Thyroid gland (tissue), 4 donors: Measurements from ENCODE around the gene SEMA5B. TPM values are rescaled to one million over a fixed set of nuclear protein-coding genes. Genes with fewer than 3 reads are reported as not detected.

Experiments
- DNase-seq, 2 donors: peaks; one replicate each; pipeline ENCODE4 v3.0.0-alpha.2; 2019
- H3K27ac ChIP-seq, 3 donors: fragments of 200-600 bp; sonication (generic); 1 replicate in 2 of 3; 2 replicates in 1 of 3; pipeline ENCODE4 v1.5.1; 2016 to 2019; ENCODE audit warnings: mild to moderate bottlenecking in 1 of 3, moderate library complexity in 1 of 3
- H3K27me3 ChIP-seq: fragments of 200-600 bp; sonication (generic); one replicate; pipeline ENCODE4 v1.5.1; 2019
- H3K36me3 ChIP-seq, 2 donors: fragments of 200-600 bp; sonication (generic); one replicate each; pipeline ENCODE4 v1.5.1; 2016 to 2019
- H3K4me1 ChIP-seq, 2 donors: fragments of 200-600 bp; sonication (generic); one replicate each; pipeline ENCODE4 v1.5.1; 2017 to 2019
- H3K4me3 ChIP-seq, 3 donors: fragments of 200-600 bp; sonication (generic); replicated peaks in 1 of 3; 1 replicate in 2 of 3; 2 replicates in 1 of 3; pipeline ENCODE4 v1.5.1; 2016; ENCODE audit warnings: mild to moderate bottlenecking in 1 of 3
- H3K9me3 ChIP-seq: fragments of 200-600 bp; sonication (generic); one replicate; pipeline ENCODE4 v1.5.1; 2017
- POLR2A ChIP-seq, 2 donors: fragments of 450-650 bp; IDR thresholded peaks; one replicate each; pipeline ENCODE4 v1.6.1; 2017; ENCODE audit warnings: antibody characterized with exemption in 2 of 2, mild to moderate bottlenecking in 2 of 2, moderate library complexity in 1 of 2
- WGBS, 2 donors: methylation state at CpG; one replicate each; pipeline ENCODE4 v1.1.5; 2017; 5-methylcytosine and 5-hydroxymethylcytosine counted together
- intact Hi-C: fragments of 100-400 bp; cut with DNase I; formaldehyde crosslinking; loops from one replicate; pipeline ENCODE4 v1.15.1; 2023
- total RNA-seq, 4 donors: library from RNA; depleted of rRNA; stranded (reverse); fragments of >200 nt; gene quantifications; one replicate each; pipeline ENCODE4 v1.2.3, GENCODE V29; 2016
- TF ChIP-seq, protein P1 (sequence below), 6 experiments: fragments of 200-600 bp in 3 of 6; fragments of 450-650 bp in 3 of 6; sonication (generic) in 3 of 6; IDR thresholded peaks; one replicate each; pipeline ENCODE4 v1.5.1; 2016 to 2019; ENCODE audit warnings: antibody characterized with exemption in 6 of 6, mild to moderate bottlenecking in 2 of 6, inconsistent platforms in 1 of 6, moderate library complexity in 1 of 6

Gene SEMA5B
- total RNA-seq, 4 donors from 2014 or later = 0.56 to 5.3 (median 0.63) TPM

DNA sequence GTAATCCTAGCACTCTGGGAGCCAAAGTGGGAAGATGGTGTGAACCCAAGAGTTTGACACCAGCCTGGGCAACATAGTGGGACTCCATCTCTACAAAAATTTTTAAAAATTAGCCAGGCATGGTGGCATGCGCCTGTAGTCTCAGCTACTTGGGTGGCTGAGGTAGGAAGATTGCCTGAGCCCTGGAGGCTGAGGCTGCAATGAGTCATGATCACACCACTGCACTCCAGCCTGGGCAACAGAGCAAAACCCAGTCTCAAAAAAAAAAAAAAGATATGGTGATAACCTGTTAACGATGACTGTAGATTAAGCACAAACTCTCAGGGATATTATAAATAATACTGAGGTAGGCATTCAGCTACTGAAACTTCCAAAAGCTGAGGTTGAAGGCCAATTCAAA is 125.2 kb downstream of the SEMA5B start:
- no peaks in the 10 kb centered on the region for H3K27me3 ChIP-seq
- no peaks in the 10 kb centered on the region for H3K9me3 ChIP-seq
- WGBS, 2 donors = 91 to 93% methylated on average over 2 of the region's 2 CpGs
- no peak for TF ChIP-seq POLR2A (IDR thresholded peaks at IDR 0.05)
- TF ChIP-seq, protein P1, sequence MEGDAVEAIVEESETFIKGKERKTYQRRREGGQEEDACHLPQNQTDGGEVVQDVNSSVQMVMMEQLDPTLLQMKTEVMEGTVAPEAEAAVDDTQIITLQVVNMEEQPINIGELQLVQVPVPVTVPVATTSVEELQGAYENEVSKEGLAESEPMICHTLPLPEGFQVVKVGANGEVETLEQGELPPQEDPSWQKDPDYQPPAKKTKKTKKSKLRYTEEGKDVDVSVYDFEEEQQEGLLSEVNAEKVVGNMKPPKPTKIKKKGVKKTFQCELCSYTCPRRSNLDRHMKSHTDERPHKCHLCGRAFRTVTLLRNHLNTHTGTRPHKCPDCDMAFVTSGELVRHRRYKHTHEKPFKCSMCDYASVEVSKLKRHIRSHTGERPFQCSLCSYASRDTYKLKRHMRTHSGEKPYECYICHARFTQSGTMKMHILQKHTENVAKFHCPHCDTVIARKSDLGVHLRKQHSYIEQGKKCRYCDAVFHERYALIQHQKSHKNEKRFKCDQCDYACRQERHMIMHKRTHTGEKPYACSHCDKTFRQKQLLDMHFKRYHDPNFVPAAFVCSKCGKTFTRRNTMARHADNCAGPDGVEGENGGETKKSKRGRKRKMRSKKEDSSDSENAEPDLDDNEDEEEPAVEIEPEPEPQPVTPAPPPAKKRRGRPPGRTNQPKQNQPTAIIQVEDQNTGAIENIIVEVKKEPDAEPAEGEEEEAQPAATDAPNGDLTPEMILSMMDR (IDR thresholded peaks at IDR 0.05) = no peak
- intact Hi-C loops = no loop called here
- no peak for DNase-seq
- H3K27ac ChIP-seq = no peak overlapping the region
- H3K36me3 ChIP-seq = no peaks in the 10 kb centered on the region
- no peaks in the 10 kb centered on the region for H3K4me1 ChIP-seq
- H3K4me3 ChIP-seq = no peak overlapping the region

DNA sequence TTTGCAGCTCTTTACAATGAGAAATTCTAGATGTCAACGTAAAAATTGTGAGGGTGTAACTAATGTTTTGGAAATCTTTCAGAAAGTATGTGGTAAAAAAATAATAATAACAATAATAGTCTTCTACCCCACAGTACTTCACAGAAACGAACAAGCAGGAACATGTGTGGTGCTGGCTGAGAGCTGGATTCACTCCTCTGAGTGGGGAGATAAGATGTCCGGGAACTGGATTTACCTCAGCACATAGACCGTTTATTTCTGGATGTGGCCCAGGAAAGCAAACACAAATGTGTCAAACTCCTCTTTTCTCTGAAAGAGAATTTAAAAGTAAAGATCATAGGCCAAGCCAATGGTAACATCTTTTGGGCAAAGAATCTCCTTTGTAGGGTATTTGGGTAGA is 129.3 kb downstream of the SEMA5B start:
- H3K27me3 ChIP-seq = no peaks in the 10 kb centered on the region
- no peaks in the 10 kb centered on the region for H3K36me3 ChIP-seq
- TF ChIP-seq, protein P1 (IDR thresholded peaks at IDR 0.05) = no peak
- no peak for TF ChIP-seq POLR2A (IDR thresholded peaks at IDR 0.05)
- no peak overlapping the region for H3K27ac ChIP-seq
- WGBS, 2 donors = 71 to 76% methylated on average over 4 of the region's 4 CpGs
- H3K4me3 ChIP-seq = no peak overlapping the region
- DNase-seq = no peak
- no peaks in the 10 kb centered on the region for H3K4me1 ChIP-seq
- no peaks in the 10 kb centered on the region for H3K9me3 ChIP-seq
- intact Hi-C loops = no loop called here

DNA sequence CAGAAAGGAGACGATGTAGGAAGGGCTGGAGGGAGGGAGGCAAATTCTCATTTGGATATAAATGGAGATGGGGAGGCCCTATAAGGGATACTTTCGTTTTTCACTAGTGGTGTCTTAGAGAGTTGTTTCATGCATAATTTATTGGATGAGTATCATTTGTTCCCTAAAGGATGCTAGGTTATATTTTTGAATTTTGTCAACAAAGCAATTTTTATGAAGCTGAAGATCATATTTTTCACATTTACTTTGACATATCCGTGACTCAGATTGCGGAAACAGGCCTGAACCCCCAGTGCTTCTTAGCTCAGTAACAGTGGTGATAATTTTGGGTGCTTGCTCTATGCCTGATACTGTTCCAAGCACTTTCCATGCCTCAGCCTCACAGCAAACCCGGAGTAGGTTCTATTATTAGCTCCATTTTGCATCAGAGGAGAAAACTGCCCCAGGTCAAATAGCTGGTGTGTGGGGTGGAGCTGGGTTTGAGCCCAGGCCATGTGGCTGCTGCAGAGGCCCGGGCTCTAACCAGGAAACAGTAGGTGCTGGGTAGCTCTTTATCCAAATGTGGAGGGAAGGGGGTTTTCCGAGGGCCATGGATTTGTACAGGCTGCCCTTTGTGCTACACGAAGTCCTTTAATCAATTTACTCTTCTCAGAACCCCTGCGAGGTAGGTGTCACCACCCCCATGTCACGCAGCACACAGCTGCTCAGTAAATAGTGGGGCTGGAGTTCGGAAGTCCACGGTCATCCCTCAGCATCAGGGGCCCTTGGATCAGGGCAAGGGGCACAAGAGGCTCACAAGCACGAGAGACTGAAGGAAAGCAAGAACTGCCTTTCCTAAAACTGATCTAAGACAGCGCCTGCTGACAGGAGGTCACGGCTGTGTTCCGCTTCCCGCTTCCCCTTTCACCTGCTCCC is 133.6 kb downstream of the SEMA5B start:
- Histone ChIP-seq H3K9me3 (no peaks in the 10 kb centered on the region), H3K4me1 (no peaks in the 10 kb centered on the region), H3K27me3 (no peaks in the 10 kb centered on the region), H3K36me3 (no peaks in the 10 kb centered on the region), H3K27ac (no peak overlapping the region), H3K4me3 (no peak overlapping the region)
- WGBS, 2 donors = 73 to 77% methylated on average over 17 of the region's 17 CpGs
- intact Hi-C loops = no loop called here
- TF ChIP-seq, protein P1 (IDR thresholded peaks at IDR 0.05) = no peak
- DNase-seq = no peak

DNA sequence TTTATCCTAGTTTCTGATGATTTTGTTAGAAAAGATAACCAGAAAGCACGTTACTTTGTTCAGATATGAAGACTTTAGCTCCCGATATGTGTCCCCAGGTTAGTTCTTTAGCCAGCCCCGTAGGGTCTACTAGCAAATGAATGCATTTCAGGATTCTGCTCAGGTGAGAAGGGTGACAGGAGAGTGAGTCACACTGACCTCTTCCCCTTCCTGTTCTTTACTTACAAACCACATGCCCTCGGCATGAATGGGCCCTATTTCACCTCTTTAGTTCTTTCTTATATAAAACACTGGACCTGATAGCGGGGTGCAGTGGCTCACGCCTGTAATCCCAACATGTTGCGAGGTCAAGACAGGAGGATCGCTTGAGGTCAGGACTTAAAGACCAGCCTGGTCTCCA is 134.3 kb downstream of the SEMA5B start:
- DNase-seq = no peak
- TF ChIP-seq, protein P1 (IDR thresholded peaks at IDR 0.05) = no peak
- no peak for TF ChIP-seq POLR2A (IDR thresholded peaks at IDR 0.05)
- Histone ChIP-seq H3K4me3 (no peak overlapping the region), H3K27me3 (no peaks in the 10 kb centered on the region), H3K36me3 (no peaks in the 10 kb centered on the region), H3K9me3 (no peaks in the 10 kb centered on the region), H3K4me1 (no peaks in the 10 kb centered on the region), H3K27ac (no peak overlapping the region)
- intact Hi-C loops = no loop called here
- WGBS, 2 donors = 92 to 93% methylated on average over 8 of the region's 8 CpGs
